ENCODE data around the gene MALRD1. TPM values are rescaled to one million over a fixed set of nuclear protein-coding genes. Genes with fewer than 3 reads are reported as not detected.
A peak's percentile ranks its signal among the peaks of the same experiment; 100 is the strongest.

Gene MALRD1
- total and polyA plus RNA-seq, 2 experiments from 2014 or later: 17.8 to 52.6 TPM

DNA sequence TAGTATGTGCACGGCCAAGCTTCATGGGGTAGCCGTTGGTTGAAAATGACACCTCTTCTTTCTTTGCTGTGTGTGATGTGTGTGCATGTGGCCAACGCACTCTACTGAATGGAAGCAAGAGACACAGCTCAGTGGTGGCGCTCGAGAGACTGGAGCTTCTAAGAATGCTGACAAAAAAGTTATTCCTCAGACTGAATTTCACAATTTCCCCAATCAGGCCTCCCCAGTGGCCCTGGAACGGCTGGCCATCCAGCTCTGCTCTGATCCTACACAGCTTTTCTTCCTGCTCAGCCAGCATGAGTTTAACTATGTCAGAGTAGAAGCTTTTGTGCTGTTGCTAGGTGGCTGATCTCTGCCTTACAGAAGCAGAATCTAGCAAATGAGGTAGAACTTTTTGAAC lies 581.0 kb downstream of the MALRD1 start:
- WGBS (ENCODE audit: low lambda C conversion rate, missing lambda C conversion rate): 58% methylated on average over 6 of the region's 6 CpGs
- Histone ChIP-seq H3K4me2 (peak overlapping the region; percentile 19), H3K9me3 (ENCODE audit: low read depth) (no peaks in the 10 kb centered on the region), H3K27me3 (no peaks in the 10 kb centered on the region), H3K79me2 (no peaks in the 10 kb centered on the region), H3K9me2 (replicated peaks; ENCODE audit: insufficient read depth) (no peaks in the 10 kb centered on the region), H3K4me3 (no peak overlapping the region), H3K4me1 (ENCODE audit: insufficient read depth) (no peaks in the 10 kb centered on the region), H2AFZ (peak overlapping the region; percentile 29), H3K36me3 (replicated peaks; ENCODE audit: insufficient read depth, low read depth) (no peaks in the 10 kb centered on the region), H3K27ac (peak overlapping the region; percentile 24), H4K20me1 (ENCODE audit: insufficient read depth, poor library complexity, severe bottlenecking) (no peaks in the 10 kb centered on the region)
- peak; percentile 49 for DNase-seq (ENCODE audit: low spot score)
- TF ChIP-seq EZH2phosphoT487 (IDR thresholded peaks at IDR 0.05; ENCODE audit: low read depth, severe bottlenecking, unreplicated experiment) (no peak), EZH2 (IDR thresholded peaks at IDR 0.05; ENCODE audit: borderline replicate concordance) (no peak)
- TF ChIP-seq, protein P1, sequence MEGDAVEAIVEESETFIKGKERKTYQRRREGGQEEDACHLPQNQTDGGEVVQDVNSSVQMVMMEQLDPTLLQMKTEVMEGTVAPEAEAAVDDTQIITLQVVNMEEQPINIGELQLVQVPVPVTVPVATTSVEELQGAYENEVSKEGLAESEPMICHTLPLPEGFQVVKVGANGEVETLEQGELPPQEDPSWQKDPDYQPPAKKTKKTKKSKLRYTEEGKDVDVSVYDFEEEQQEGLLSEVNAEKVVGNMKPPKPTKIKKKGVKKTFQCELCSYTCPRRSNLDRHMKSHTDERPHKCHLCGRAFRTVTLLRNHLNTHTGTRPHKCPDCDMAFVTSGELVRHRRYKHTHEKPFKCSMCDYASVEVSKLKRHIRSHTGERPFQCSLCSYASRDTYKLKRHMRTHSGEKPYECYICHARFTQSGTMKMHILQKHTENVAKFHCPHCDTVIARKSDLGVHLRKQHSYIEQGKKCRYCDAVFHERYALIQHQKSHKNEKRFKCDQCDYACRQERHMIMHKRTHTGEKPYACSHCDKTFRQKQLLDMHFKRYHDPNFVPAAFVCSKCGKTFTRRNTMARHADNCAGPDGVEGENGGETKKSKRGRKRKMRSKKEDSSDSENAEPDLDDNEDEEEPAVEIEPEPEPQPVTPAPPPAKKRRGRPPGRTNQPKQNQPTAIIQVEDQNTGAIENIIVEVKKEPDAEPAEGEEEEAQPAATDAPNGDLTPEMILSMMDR (IDR thresholded peaks at IDR 0.05; ENCODE audit: poor library complexity): peak; percentile 9

- no peak for DNase-seq (ENCODE audit: low spot score)
- H3K79me2 ChIP-seq: no peaks in the 10 kb centered on the region
- TF ChIP-seq EZH2phosphoT487 (IDR thresholded peaks at IDR 0.05; ENCODE audit: low read depth, severe bottlenecking, unreplicated experiment) (no peak), EZH2 (IDR thresholded peaks at IDR 0.05; ENCODE audit: borderline replicate concordance) (no peak)
- TF ChIP-seq, protein P1 (IDR thresholded peaks at IDR 0.05; ENCODE audit: poor library complexity): no peak
- no peaks in the 10 kb centered on the region for H3K36me3 ChIP-seq (replicated peaks; ENCODE audit: insufficient read depth, low read depth)
- no peaks in the 10 kb centered on the region for H3K27me3 ChIP-seq
- H3K9me2 ChIP-seq (replicated peaks; ENCODE audit: insufficient read depth): no peaks in the 10 kb centered on the region
- no peak overlapping the region for H2AFZ ChIP-seq
- H3K4me1 ChIP-seq (ENCODE audit: insufficient read depth): peaks cover 5% of the 10 kb centered on the region
- no peak overlapping the region for H3K4me2 ChIP-seq
- H4K20me1 ChIP-seq (ENCODE audit: insufficient read depth, poor library complexity, severe bottlenecking): no peaks in the 10 kb centered on the region
- H3K9me3 ChIP-seq (ENCODE audit: low read depth): no peaks in the 10 kb centered on the region
- H3K4me3 ChIP-seq: no peak overlapping the region
- 95% methylated on average over 5 of the region's 5 CpGs for WGBS (ENCODE audit: low lambda C conversion rate, missing lambda C conversion rate)
- no peak overlapping the region for H3K27ac ChIP-seq
These were observed 585.6 kb downstream of the MALRD1 start for GRCh38 chr10:19634163-19634562.

DNA sequence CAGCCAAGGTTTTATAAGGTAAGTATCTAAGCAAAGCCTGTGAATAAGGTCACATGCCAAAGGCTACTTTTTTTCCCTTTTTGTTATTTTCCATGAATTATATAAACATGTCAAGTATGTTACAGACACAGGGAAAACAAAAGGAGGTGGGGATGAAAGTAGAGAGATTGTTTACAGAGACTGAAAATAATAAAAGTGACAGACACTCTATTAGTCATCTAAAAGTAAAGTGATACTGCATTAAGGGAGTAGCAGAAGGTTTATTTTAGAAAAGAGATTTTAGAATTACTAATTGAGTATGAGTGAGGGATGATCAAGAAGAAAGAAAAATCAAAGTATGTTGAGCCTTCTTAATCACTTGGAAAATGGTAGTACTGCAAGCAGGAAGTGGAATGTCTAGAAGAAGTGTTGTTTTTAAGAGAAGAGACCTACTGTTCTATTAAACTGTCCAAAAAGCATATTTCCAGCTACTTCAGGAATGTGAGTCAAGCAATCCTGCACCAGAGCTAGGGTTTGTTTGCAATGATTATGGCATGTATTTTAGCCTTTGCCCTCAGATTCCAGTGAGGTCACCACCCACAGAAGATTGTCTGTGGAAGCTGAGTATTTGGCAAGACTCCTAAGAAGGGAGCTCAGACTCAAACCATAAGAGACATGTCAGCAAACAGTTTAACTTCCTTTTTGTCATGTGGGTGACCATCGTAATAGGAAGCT lies 589.7 kb downstream of the MALRD1 start:
- H4K20me1 ChIP-seq (ENCODE audit: insufficient read depth, poor library complexity, severe bottlenecking): no peaks in the 10 kb centered on the region
- peak; percentile 58 for DNase-seq (ENCODE audit: low spot score)
- peak overlapping the region; percentile 63 for H3K27ac ChIP-seq
- peak overlapping the region; percentile 49 for H3K4me2 ChIP-seq
- H3K79me2 ChIP-seq: no peaks in the 10 kb centered on the region
- peaks cover 5% of the 10 kb centered on the region for H3K4me1 ChIP-seq (ENCODE audit: insufficient read depth)
- H3K36me3 ChIP-seq (replicated peaks; ENCODE audit: insufficient read depth, low read depth): no peaks in the 10 kb centered on the region
- 38% methylated on average over 1 of the region's 1 CpG for WGBS (ENCODE audit: low lambda C conversion rate, missing lambda C conversion rate)
- H2AFZ ChIP-seq: no peak overlapping the region
- H3K9me2 ChIP-seq (replicated peaks; ENCODE audit: insufficient read depth): no peaks in the 10 kb centered on the region
- no peaks in the 10 kb centered on the region for H3K27me3 ChIP-seq
- H3K4me3 ChIP-seq: no peak overlapping the region
- TF ChIP-seq EZH2phosphoT487 (IDR thresholded peaks at IDR 0.05; ENCODE audit: low read depth, severe bottlenecking, unreplicated experiment): no peak
- TF ChIP-seq, protein P1 (IDR thresholded peaks at IDR 0.05; ENCODE audit: poor library complexity): no peak
- no peak for TF ChIP-seq EZH2 (IDR thresholded peaks at IDR 0.05; ENCODE audit: borderline replicate concordance)
- no peaks in the 10 kb centered on the region for H3K9me3 ChIP-seq (ENCODE audit: low read depth)
